Type B pancreatic cell (in vitro differentiated cells): ENCODE data around the gene ECD. TPM values are rescaled to one million over a fixed set of nuclear protein-coding genes. Genes with fewer than 3 reads are reported as not detected.

Experiments used
- DNase-seq: peaks from one replicate; pipeline ENCODE4 v3.0.0; 2021; ENCODE audit warnings: mixed read lengths; ENCODE audit not compliant: unreplicated experiment; ENCODE audit errors: extremely low spot score
- H3K27ac Mint-ChIP-seq: 2 replicates; pipeline ENCODE4 v1.8.0; 2021; ENCODE audit warnings: mild to moderate bottlenecking, mixed read lengths
- H3K27me3 Mint-ChIP-seq: 2 replicates; pipeline ENCODE4 v1.8.0; 2021; ENCODE audit warnings: mixed read lengths
- H3K36me3 Mint-ChIP-seq: 2 replicates; pipeline ENCODE4 v1.8.0; 2021; ENCODE audit warnings: mixed read lengths
- H3K4me1 Mint-ChIP-seq: one replicate; pipeline ENCODE4 v1.8.0; 2021; ENCODE audit warnings: mixed read lengths; ENCODE audit not compliant: unreplicated experiment
- H3K4me3 Mint-ChIP-seq: 2 replicates; pipeline ENCODE4 v1.8.0; 2021; ENCODE audit warnings: mild to moderate bottlenecking, mixed read lengths
- H3K9me3 Mint-ChIP-seq: 2 replicates; pipeline ENCODE4 v1.8.0; 2021; ENCODE audit warnings: mixed read lengths
- CTCF ChIP-seq: fragments of 200-600 bp; sonication (generic); conservative IDR thresholded peaks from 2 replicates; pipeline ENCODE4 v1.5.0; 2021; ENCODE audit warnings: antibody characterized with exemption, mild to moderate bottlenecking
- total RNA-seq: library from RNA; stranded (reverse); gene quantifications from 2 replicates; pipeline ENCODE4 v1.2.1, GENCODE V29; 2021; ENCODE audit warnings: low replicate concordance

The ECD gene
- total RNA-seq, 1 donor from 2014 or later = 27.9 TPM

- TF ChIP-seq CTCF = no peak
- Mint-ChIP-seq H3K4me3 (no peak overlapping the region), H3K36me3 (peaks cover 18% of the 10 kb centered on the region), H3K27me3 (no peaks in the 10 kb centered on the region), H3K4me1 (no peaks in the 10 kb centered on the region), H3K9me3 (no peaks in the 10 kb centered on the region), H3K27ac (no peak overlapping the region)
- no peak for DNase-seq
These were observed 31.2 kb downstream of the ECD start for GRCh38 chr10:73136627-73137026.

GRCh38 chr10:73134727-73135126, 33.1 kb downstream of the ECD start:
- H3K9me3 Mint-ChIP-seq = no peaks in the 10 kb centered on the region
- H3K27me3 Mint-ChIP-seq = no peaks in the 10 kb centered on the region
- peaks cover 20% of the 10 kb centered on the region for H3K36me3 Mint-ChIP-seq
- H3K4me1 Mint-ChIP-seq = no peaks in the 10 kb centered on the region
- no peak for DNase-seq
- no peak overlapping the region for H3K4me3 Mint-ChIP-seq
- H3K27ac Mint-ChIP-seq = no peak overlapping the region
- no peak for TF ChIP-seq CTCF

- H3K4me3 Mint-ChIP-seq = no peak overlapping the region
- H3K27ac Mint-ChIP-seq = no peak overlapping the region
- no peaks in the 10 kb centered on the region for H3K4me1 Mint-ChIP-seq
- no peaks in the 10 kb centered on the region for H3K9me3 Mint-ChIP-seq
- no peak for TF ChIP-seq CTCF
- H3K36me3 Mint-ChIP-seq = peaks cover 13% of the 10 kb centered on the region
- no peak for DNase-seq
- no peaks in the 10 kb centered on the region for H3K27me3 Mint-ChIP-seq
These were observed 35.7 kb downstream of the ECD start for GRCh38 chr10:73131913-73132686.

- H3K27me3 Mint-ChIP-seq = no peaks in the 10 kb centered on the region
- no peak overlapping the region for H3K27ac Mint-ChIP-seq
- no peak for DNase-seq
- no peaks in the 10 kb centered on the region for H3K9me3 Mint-ChIP-seq
- H3K4me1 Mint-ChIP-seq = no peaks in the 10 kb centered on the region
- no peak overlapping the region for H3K4me3 Mint-ChIP-seq
- peaks cover 9% of the 10 kb centered on the region for H3K36me3 Mint-ChIP-seq
- no peak for TF ChIP-seq CTCF
These were observed 36.5 kb downstream of the ECD start for GRCh38 chr10:73131301-73131700.

- H3K4me3 Mint-ChIP-seq = no peak overlapping the region
- H3K4me1 Mint-ChIP-seq = no peaks in the 10 kb centered on the region
- DNase-seq = no peak
- TF ChIP-seq CTCF = no peak
- H3K27ac Mint-ChIP-seq = no peak overlapping the region
- H3K9me3 Mint-ChIP-seq = no peaks in the 10 kb centered on the region
- no peaks in the 10 kb centered on the region for H3K27me3 Mint-ChIP-seq
- peaks cover 13% of the 10 kb centered on the region for H3K36me3 Mint-ChIP-seq
These were observed 41.5 kb downstream of the ECD start for GRCh38 chr10:73126343-73126742.
